HEK293 (cell line): Measurements from ENCODE around the gene WBP11.
"Not testable (repeated sequence)": the region's sequence is repeated elsewhere in the genome, so short reads cannot be mapped to it uniquely, and the experiment has no call there.

Source experiments
- CTCF ChIA-PET: fragments of 350-600 bp; formaldehyde crosslinking; extraction: SDS; loops from one replicate; lab custom pipeline; 2021; ENCODE audit warnings: antibody characterized with exemption; lab: Yijun Ruan, JAX
- POLR2A ChIA-PET: fragments of 300-600 bp; formaldehyde crosslinking; extraction: SDS; loops from one replicate; lab custom pipeline; 2020; ENCODE audit warnings: antibody characterized with exemption, inconsistent platforms; lab: Yijun Ruan, JAX
- H3K27ac ChIP-seq: fragments of 200-500 bp; sonication (Bioruptor generic); 2 replicates; pipeline ENCODE4 v1.5.1; 2014; ENCODE audit warnings: low read depth, low read length, control low read depth, inconsistent platforms; ENCODE audit errors: extremely low read depth
- H3K36me3 ChIP-seq, 2 experiments: fragments of 200-500 bp in 1 of 2; sonication (Bioruptor generic) in 1 of 2; 1 replicate in 1 of 2; 2 replicates in 1 of 2; pipeline ENCODE4 v1.5.1; 2014 to 2017; ENCODE audit warnings: inconsistent platforms in 2 of 2, low read length in 2 of 2; ENCODE audit not compliant: control insufficient read depth in 2 of 2, insufficient read depth in 1 of 2
- H3K4me1 ChIP-seq: fragments of 200-500 bp; sonication (Bioruptor generic); 2 replicates; pipeline ENCODE4 v1.5.1; 2014; ENCODE audit warnings: mild to moderate bottlenecking, low read length, inconsistent platforms; ENCODE audit not compliant: control insufficient read depth, insufficient read depth
- H3K4me3 ChIP-seq: 2 replicates; pipeline ENCODE4 v1.5.1; 2011; ENCODE audit warnings: low read depth, mild to moderate bottlenecking, control low read depth, low read length, moderate library complexity
- H3K9me3 ChIP-seq: fragments of 200-500 bp; sonication (Bioruptor generic); 2 replicates; pipeline ENCODE4 v1.5.1; 2014; ENCODE audit warnings: low read depth, low read length, inconsistent platforms; ENCODE audit not compliant: control insufficient read depth, insufficient read depth
- KLF17 ChIP-seq: fragments of 450-650 bp; formaldehyde crosslinking; IDR thresholded peaks from 2 replicates; pipeline ENCODE4 v1.5.1; 2016; ENCODE audit warnings: missing biosample characterization, missing genetic modification characterization
- PRDM6 ChIP-seq: fragments of 450-650 bp; formaldehyde crosslinking; IDR thresholded peaks from 2 replicates; pipeline ENCODE4 v1.5.1; 2017; ENCODE audit warnings: missing biosample characterization, missing genetic modification characterization
- ZBTB10 ChIP-seq: fragments of 450-650 bp; formaldehyde crosslinking; IDR thresholded peaks from 2 replicates; pipeline ENCODE4 v1.5.1; 2016; ENCODE audit warnings: missing biosample characterization, missing genetic modification characterization
- ZBTB6 ChIP-seq: fragments of 450-650 bp; formaldehyde crosslinking; IDR thresholded peaks from 2 replicates; pipeline ENCODE4 v1.5.1; 2017; ENCODE audit warnings: missing biosample characterization, missing genetic modification characterization
- ZNF146 ChIP-seq: fragments of 450-650 bp; formaldehyde crosslinking; IDR thresholded peaks from 2 replicates; pipeline ENCODE4 v1.5.1; 2016; ENCODE audit warnings: missing biosample characterization, missing genetic modification characterization
- ZNF561 ChIP-seq: fragments of 450-650 bp; IDR thresholded peaks from 2 replicates; pipeline ENCODE4 v1.5.1; 2018; ENCODE audit warnings: missing biosample characterization, missing genetic modification characterization, borderline replicate concordance
- ZNF707 ChIP-seq: fragments of 450-650 bp; formaldehyde crosslinking; IDR thresholded peaks from 2 replicates; pipeline ENCODE4 v1.5.1; 2016; ENCODE audit warnings: missing biosample characterization, missing genetic modification characterization
- ZNF791 ChIP-seq: fragments of 450-650 bp; formaldehyde crosslinking; IDR thresholded peaks from 2 replicates; pipeline ENCODE4 v1.5.1; 2016; ENCODE audit warnings: missing biosample characterization, missing genetic modification characterization

Gene WBP11

GRCh38 chr12:14767617-14768016, 35.7 kb downstream of the WBP11 start (continued):
- TF ChIP-seq ZBTB10 (tag by site-specific recombination) (no peak), KLF17 (tag by site-specific recombination) (no peak), ZNF791 (tag by site-specific recombination) (no peak)

- CTCF ChIA-PET, result no interaction called here
- Histone ChIP-seq H3K9me3 (no peaks in the 10 kb centered on the region; the same call in 1 of the 2 replicates), H3K27ac (no peak overlapping the region), H3K4me3 (no peak overlapping the region), H3K4me1 (peaks cover 3% of the 10 kb centered on the region; the same call in 1 of the 2 replicates), H3K36me3 (peaks cover 0 to 5% of the 10 kb centered on the region in 2 experiments; a peak in 1 of 3 replicates)
- no peak for TF ChIP-seq ZNF561 (tag by site-specific recombination)
- peak; percentile 35 for TF ChIP-seq PRDM6 (tag by site-specific recombination)
- POLR2A ChIA-PET, result no interaction called here
Observed at GRCh38 chr12:14766649-14767215, 36.5 kb downstream of the WBP11 start.

- POLR2A ChIA-PET, H3K27ac ChIP-seq, H3K9me3 ChIP-seq, H3K36me3 ChIP-seq, CTCF ChIA-PET, H3K4me1 ChIP-seq, H3K4me3 ChIP-seq: not testable (repeated sequence)
Observed at GRCh38 chr12:14766020-14766419, 37.3 kb downstream of the WBP11 start.

- Histone ChIP-seq H3K4me3 (no peak overlapping the region), H3K9me3 (no peaks in the 10 kb centered on the region; the same call in 1 of the 2 replicates), H3K4me1 (peaks cover 2% of the 10 kb centered on the region; the same call in 1 of the 2 replicates), H3K36me3 (peaks cover 0 to 5% of the 10 kb centered on the region in 2 experiments; a peak in 1 of 3 replicates), H3K27ac (no peak overlapping the region)
- POLR2A ChIA-PET, result no interaction called here
- CTCF ChIA-PET, result interaction anchor here (1.1 kb wide), 1 partner anchor 11 kb away, joined by 3 read pairs; no protein-coding TSS in a partner anchor
- TF ChIP-seq ZNF146 (tag by site-specific recombination) (peak; percentile 93), ZBTB6 (tag by site-specific recombination) (no peak)
Observed at GRCh38 chr12:14765398-14765797, 37.9 kb downstream of the WBP11 start.

GRCh38 chr12:14759711-14760280, 43.5 kb downstream of the WBP11 start:
- POLR2A ChIA-PET, H3K4me3 ChIP-seq, CTCF ChIA-PET: not testable (repeated sequence)

More at GRCh38 chr12:14759711-14760280, 43.5 kb downstream of the WBP11 start:
- H3K36me3 ChIP-seq, H3K9me3 ChIP-seq, H3K27ac ChIP-seq, H3K4me1 ChIP-seq: not testable (repeated sequence)
- peak; percentile 86 for TF ChIP-seq ZNF707 (tag by site-specific recombination)
